GM18520 (cell line): Measurements from ENCODE around the gene ADGRG2.
"Not testable (repeated sequence)": the region's sequence is repeated elsewhere in the genome, so short reads cannot be mapped to it uniquely, and the experiment has no call there.

ENCODE experiments used
- ATAC-seq: cut with Tn5 transposase; IDR thresholded peaks from one replicate; pipeline ENCODE4 v1.9.1; 2021; ENCODE audit not compliant: unreplicated experiment

Gene ADGRG2

DNA sequence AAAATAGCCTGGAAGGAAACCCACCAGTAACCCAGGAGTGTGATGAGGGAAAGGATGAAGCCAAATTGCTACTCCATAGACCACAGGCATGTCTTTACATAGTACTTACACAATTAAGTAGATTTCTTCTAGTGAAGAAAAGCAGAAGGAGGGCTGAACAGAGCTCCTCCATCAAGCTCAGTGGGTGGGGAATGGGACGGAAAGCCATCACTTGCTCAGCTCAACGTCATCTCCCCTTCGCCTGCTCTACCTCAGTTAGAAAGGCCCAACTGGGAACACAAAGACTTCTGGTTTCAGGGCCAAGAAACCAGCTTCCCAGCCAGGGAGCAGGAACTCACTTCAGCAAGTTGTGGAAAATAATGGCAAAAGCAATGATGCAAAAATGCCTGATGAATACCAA lies 36.6 kb downstream of the ADGRG2 start:
- no peak for ATAC-seq

DNA sequence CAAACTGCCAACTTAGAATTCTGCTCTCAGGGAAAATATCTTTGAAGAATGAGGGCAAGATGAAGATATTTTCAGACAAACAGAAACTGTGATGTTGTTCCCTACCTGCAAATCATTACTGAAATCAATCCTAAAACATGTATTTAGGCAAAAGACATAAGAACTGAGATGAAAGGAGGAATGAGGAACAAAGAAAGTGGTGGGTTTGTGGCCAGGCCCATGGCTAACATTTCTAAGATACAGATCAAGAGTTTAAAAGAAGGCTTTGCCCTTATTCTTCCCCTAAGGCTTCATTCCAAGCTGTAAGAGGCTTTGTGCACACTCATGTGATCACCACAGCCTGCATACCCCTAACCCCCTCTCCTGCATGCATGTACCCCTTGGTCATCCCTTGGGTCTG lies 46.5 kb downstream of the ADGRG2 start:
- ATAC-seq = no peak

DNA sequence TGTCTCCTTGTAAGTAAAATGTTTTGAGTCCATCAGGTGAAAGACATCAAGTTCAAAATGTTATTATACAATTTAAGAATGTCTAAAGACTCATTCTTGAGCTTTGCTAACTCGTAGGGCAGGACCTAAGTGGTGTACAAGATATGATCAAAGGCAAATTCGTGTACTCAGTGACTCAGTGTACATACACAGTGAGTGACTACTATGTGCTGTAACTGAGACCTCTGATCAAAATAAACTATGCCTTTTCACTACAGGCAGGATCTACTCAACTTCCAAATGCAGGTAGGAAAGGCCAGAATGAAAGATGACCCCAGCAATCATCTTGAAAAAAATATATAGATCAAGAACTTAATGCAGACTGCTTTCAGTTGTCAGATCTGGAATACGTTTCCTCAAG lies 49.9 kb downstream of the ADGRG2 start:
- ATAC-seq = no peak

DNA sequence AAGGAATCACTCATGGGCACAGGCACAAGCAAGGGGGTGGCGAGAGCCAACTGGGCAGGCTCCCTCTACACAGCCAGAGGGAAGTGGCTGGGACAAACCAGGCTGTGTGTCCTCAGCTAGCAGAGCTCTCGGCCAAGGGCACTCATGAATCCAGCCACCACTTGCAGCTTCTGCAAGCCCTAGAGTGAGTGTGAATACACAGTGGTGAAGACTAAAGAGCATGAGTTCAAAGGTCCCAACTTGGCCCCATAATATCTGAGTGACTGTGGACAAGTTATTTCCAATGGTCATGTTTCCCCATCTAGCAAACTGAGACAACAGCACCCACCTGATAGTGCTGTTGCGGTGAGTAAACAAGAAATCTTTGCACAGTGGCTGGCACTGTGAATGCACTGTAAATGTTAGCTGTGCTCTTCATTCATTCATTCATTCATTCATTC lies 51.7 kb downstream of the ADGRG2 start:
- ATAC-seq = no peak

DNA sequence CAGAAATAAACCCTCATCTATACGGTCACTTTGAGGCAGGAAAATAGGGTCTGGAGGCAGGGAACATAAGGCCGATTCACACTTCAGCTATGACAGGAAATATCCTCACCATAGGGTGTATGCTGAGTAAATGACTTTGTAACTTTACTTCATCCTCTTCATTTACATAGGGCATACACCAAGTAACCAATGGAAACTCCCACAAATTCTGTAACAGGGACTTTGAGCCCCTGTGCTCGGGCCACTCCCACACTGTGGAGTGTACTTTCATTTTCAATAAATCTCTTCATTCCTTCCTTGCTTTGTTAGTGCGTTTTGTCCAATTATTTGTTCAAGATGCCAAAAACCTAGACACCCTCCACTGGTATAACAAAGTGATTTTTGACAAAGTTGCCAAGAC lies 55.3 kb downstream of the ADGRG2 start:
- ATAC-seq = not testable (repeated sequence)

DNA sequence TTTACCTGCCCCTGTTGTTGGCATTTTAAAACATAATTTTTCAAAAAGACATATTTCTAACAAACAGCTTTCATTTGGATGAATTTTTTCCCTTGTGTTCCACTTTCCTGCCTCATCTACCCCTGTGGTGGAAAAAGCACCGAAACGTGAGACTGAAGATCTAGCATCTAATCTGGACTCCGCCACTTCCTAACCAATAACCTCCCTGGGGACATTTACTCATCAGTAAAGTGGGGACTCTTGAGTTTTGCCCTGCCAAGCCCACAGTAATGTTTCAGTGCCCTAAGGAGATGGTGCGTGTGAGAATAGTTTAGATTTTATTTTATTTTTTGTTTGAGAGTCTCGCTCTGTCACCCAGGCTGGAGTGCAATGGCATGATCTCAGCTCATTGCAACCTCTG lies 56.7 kb downstream of the ADGRG2 start:
- ATAC-seq = no peak

DNA sequence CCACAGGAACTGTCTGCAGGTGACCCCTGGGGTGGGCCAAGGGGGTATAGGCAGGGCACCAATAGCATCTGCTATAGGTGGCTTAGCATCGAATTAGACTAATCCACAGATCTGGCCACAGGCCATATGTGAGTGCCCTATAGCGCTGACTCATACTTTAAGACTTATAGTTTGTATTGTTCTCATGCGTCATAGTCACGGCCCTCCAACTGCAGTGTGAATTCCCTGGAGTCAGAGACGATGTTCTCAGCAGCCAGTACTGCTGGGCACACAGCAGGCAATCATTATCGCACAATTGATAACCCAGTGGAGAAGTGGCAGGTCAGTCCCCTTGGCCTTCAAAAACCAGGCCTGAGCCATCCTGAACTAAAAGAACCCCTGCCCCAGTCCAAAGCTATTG lies 58.1 kb downstream of the ADGRG2 start:
- ATAC-seq = no peak

DNA sequence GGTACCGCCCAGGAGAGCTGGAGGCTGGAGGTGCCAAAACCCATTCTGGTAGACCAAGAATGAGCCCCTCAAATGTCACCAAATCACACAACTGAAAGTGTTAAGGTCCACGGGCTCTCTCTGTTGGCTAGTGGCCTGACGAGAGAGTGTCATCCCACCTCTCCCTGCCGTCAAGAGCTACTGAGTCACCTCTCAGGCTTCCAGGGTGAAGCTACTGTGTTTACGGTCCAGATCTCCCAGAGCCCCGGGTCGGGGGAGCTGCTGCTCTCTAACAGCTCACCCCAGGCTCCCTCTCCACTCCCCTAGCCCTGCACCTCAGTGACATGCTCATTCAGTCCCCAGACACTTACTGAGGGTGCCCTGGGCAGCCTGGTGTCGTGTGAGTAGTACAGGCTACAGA lies 59.2 kb downstream of the ADGRG2 start:
- no peak for ATAC-seq

DNA sequence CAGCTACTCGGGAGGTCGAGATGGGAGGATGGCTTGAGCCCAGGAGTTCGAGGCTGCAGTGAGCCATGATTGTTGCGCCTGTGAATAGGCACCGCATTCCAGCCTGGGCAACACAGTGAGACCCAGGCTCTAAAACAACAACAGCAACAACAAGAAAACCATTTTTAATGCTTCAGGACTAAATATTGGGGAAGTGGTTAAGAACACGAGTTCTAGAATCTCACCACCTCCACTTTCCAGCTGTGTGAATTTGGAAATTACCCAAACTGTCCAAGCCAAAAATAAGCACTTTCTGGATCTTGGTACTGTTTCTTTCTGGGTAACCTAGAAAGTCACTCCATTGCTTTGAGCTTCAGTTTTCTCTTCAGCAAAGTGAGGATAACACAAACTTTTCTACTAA lies 63.2 kb downstream of the ADGRG2 start:
- ATAC-seq = no peak

DNA sequence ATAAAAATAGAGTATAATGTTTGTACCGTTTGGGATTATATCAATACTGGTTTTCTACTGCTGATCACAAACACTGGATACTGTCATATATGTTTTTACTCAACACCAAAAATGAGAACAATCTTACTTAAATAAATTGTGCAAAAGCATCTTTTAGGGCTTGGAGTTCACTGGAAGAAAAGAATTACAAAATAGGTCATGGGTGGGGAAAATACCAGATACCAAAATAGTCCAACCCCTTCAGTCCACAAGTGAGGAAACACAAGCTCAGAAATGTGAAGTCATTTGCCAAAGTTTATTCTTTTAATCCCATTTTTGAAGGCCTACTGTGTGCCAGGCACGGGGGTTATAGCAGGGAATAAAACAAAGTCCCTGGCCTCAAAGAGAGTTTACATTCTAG lies 64.4 kb downstream of the ADGRG2 start:
- ATAC-seq = no peak

DNA sequence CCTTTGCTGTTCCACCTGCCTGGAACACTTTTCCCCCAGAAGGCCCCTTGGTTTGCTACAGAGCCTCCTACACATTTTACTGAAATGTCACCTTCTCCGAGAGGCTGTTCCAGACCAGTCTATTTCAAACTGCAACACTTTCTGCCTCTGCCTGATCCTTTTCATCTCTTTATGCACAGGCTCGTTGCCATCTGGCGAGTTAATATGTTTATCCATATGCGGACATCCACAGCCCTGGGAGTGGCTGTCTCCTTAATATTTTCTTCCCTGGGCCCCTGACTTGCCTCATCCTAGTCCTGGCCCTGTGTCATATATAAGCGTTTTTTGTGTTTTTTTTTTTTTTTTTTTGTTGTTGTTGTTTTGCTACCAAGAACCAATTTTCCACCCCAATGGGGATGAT lies 73.2 kb downstream of the ADGRG2 start:
- no peak for ATAC-seq

DNA sequence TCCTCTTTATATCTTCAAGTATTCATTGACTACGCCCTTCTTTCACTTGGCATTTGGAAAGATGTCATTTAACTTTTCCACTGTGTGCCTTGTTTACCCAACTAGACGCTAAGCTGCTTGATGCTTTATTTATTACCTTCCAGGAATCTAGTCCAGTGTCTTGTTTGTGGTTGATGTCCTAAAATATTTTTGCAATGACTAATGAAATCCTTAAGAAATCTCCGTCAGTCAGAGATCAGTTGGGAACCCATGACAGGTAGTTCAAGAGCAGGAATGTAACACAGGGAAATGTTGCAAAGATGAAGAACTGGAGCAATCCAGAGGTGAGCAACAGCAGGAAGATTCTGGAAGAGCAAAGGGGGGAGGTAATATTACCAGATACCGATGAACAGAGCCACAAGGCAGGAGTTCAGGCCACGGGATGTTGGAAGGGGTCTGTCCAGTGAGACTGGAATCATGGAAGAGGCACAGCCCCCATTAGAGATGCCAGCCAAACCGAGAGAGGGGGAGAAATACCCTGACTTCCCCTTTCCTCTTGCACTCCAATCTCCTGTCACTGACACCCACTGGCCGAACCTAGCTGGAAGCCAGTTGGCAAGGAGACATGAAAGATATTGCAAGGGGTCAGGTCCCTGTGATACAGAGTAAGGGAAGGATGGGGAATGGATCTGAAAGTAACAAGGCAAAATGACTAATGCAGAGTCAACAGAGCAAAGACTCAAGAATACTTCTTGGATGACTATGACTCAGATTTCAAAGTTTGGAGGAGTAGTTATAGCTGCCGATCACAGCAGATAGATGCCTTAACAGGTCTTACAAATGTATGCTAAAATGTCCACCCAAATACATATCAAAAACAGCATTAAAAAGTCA lies 75.7 kb downstream of the ADGRG2 start:
- no peak for ATAC-seq

DNA sequence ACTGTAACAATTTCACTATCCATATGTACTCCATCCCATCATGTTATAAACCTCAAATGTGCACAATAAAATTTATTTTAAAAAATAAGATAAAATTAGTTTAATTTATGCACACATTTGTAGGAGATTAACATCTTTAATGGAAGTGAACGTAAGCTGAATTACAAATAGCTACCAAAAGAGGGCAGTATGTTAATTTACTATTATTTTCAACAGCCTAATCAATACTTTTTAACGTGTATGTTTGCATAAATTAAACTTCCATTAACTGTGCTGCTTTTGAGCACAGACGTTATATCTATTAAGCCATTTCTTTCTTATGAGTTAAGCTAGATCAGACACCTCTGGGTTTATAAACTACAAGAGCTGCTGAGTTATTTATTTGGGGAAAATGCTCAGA lies 81.9 kb downstream of the ADGRG2 start:
- no peak for ATAC-seq

DNA sequence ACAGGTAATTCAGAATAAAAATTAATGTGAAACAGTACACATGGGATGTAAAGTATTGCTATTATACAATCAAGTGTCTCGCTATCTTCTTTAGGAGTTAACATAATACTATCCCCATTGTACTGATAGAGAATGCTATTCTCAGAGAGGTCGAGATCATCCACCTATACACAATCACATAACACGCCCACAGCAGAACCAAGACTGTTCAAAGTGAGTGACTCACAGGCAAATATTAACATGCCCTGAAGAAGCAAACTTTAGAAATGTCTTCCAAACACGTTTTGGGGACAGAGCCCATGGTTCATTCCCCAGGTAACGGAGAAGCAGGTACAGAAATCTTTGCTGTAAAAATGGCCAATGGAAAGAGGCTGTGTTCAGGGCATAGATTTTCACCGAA lies 88.2 kb downstream of the ADGRG2 start:
- ATAC-seq = no peak

DNA sequence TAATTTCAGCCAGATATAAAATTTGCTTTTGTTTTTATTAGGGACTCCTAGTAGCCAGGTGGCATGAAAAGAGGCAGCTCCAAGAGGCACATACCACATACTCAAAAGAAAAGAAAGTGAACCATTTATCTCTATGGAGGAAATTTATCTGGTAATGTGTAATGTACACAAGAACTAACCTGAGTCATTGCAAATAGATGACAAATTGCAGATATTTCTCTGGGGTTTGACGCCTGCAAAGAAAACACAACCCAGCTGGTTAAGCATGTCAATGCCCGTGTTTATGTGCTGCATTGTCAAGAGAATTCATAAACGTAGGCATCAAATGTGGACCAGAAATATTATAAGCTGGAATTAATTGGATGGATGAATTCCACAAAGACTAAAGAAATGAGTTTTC lies 91.5 kb downstream of the ADGRG2 start:
- ATAC-seq = no peak

DNA sequence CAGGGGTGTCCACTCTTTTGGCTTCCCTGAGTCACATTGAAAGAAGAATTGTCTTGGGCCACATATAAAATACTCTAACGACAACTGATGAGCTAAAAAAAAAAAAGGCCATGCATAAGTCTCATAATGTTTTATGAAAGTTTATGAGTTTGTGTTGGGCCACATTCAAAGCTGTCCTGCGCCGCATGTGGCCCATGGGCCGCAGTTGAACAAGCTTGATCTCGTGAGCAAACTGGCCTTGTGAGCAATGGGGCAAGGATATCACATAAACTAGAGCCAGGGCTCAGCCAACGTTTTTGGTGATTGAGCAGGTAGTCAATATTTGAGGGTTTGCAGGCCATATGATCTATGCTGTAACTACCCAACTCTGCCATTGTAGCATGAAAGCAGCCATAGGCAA lies 93.7 kb downstream of the ADGRG2 start:
- ATAC-seq = no peak

DNA sequence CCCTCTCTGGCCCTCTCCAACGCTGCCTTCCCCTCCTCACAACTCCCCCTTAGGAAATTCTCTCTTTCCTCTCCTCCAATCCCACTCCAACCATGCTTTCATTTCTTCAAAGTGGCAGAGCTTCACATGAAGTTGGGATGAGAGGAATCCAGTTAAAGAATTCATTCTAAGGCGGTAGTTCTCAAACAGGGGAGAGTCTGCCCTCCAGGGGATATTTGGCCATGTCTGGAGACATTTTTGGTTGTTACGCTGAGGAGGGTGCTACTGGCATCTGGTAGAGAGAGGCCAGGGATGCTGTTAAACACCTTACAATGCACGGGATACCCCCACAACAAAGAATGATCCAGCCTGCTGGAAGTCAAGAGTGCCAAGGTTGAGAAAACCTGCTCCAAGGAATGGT lies 97.9 kb downstream of the ADGRG2 start:
- no peak for ATAC-seq

DNA sequence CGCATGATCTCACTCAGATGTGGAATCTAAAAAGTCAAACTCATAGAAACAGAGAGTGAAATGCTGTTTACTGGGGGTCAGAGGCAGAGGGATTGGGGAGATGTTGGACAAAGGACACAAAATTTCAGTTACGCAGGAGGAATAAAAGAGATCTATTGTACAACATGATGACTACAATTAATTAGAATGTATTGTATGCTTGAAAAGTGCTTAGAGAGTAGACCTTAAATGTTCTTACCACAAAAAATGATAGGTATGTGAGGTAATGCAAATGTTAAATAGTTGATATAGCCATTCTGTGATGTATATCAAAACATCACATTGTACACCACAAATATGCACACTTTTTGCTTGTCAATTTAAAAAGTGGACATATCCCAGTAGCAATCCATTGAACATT lies 102.3 kb downstream of the ADGRG2 start:
- ATAC-seq = no peak

DNA sequence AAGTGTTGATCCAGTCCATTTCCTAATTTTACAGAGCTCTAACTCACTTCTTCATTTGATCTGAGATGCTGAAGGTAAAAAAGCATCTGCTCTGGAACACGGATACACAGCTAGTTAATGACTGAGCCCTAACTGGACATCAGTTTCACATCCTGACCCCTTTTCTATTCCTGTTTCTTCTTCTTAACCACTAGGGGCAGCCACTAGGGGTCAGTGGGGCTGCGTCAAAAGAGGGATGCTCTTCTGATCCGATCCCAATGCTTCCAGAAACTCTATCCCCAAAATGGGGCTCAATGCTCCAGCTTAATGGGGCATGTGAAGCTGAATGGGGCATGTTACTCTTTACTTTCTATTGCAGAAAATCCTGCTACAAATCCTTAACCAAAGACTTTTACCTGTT lies 105.0 kb downstream of the ADGRG2 start:
- no peak for ATAC-seq

DNA sequence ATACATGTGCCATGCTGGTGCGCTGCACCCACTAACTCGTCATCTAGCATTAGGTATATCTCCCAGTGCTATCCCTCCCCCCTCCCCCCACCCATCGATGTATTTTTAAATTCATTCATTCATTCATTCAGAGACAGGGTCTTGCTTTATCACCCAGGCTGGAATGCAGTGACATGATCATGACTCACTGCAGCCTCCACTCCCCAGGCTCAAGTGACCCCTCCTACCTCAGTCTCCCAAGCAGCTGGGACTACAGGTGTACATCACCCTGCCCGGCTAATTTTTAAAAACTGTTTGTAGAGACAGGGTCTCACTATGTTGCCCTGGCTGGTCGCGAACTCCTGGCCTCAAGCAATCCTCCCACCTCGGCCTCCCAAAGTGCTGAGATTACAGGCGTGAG lies 105.7 kb downstream of the ADGRG2 start:
- not testable (repeated sequence) for ATAC-seq

DNA sequence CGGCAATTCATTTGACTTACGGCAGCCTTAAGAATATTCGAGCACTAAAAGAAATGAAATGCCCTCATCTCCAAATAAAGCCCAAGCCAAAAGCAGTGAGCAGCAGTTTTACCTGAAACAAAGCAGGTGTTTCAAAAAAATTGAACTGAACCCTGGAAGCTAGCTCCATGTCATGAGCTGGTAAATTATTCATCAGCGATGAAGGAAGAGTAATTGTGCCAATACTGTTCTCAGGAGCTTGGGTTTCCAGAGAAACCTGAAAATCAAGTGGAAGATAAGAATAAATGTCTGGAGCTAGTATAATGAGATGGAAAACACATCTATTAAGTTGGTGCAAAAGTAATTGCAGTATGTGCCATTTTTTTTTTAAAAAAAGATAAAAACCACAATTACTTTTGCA lies 114.4 kb downstream of the ADGRG2 start:
- no peak for ATAC-seq

DNA sequence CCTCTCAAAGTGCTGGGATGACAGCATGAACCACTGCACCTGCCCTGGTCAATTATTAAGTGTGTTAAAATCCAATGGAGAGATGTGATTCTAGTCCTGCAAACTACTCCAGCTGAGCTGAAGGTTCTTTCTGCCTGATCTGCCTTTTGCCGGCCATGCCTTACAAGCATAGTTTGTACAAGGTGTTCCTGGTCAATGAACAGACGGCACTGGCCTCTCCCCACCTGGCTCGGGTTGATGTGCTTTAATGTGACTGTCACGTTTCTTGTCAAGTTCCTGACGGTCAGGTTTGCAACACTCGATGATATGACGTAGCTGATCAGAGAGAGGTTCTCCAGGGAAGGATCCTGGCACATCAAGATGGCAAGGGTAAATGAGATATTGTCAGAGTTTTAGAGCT lies 115.3 kb downstream of the ADGRG2 start:
- ATAC-seq = no peak

DNA sequence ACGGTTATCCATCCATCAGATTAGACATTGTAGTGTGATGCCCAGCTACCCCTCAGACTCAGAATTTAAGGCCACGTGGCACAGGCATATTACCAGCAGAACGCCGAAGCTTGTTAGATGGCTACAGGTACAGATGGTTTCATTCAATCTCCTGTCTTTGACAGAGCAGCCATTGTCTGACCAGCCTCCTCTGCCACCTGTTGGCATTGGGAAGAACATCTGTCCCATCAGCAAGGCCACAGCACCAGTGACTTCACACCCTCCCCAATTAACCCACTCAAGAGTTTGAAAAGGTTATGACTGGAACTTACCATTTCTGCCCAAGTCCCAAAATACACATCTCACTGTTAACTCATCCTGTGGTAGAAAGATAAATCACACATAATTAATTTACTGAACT lies 116.4 kb downstream of the ADGRG2 start:
- no peak for ATAC-seq
